Measurements from ENCODE around the gene WWC1.

- TF ChIP-seq POLR2AphosphoS5 (IDR thresholded peaks at IDR 0.05; ENCODE audit: low read depth, low read length) (no peak), SIN3A (IDR thresholded peaks at IDR 0.05; ENCODE audit: borderline replicate concordance, insufficient read depth, low read depth, low read length) (no peak), TCF7L2 (IDR thresholded peaks at IDR 0.05; ENCODE audit: low read depth, low read length) (0 out of 2 replicates have a peak, but pooled peaks have one; percentile 10)
- TF ChIP-seq, protein P1, sequence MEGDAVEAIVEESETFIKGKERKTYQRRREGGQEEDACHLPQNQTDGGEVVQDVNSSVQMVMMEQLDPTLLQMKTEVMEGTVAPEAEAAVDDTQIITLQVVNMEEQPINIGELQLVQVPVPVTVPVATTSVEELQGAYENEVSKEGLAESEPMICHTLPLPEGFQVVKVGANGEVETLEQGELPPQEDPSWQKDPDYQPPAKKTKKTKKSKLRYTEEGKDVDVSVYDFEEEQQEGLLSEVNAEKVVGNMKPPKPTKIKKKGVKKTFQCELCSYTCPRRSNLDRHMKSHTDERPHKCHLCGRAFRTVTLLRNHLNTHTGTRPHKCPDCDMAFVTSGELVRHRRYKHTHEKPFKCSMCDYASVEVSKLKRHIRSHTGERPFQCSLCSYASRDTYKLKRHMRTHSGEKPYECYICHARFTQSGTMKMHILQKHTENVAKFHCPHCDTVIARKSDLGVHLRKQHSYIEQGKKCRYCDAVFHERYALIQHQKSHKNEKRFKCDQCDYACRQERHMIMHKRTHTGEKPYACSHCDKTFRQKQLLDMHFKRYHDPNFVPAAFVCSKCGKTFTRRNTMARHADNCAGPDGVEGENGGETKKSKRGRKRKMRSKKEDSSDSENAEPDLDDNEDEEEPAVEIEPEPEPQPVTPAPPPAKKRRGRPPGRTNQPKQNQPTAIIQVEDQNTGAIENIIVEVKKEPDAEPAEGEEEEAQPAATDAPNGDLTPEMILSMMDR (IDR thresholded peaks at IDR 0.05): no peak
- TF ChIP-seq, protein P2, sequence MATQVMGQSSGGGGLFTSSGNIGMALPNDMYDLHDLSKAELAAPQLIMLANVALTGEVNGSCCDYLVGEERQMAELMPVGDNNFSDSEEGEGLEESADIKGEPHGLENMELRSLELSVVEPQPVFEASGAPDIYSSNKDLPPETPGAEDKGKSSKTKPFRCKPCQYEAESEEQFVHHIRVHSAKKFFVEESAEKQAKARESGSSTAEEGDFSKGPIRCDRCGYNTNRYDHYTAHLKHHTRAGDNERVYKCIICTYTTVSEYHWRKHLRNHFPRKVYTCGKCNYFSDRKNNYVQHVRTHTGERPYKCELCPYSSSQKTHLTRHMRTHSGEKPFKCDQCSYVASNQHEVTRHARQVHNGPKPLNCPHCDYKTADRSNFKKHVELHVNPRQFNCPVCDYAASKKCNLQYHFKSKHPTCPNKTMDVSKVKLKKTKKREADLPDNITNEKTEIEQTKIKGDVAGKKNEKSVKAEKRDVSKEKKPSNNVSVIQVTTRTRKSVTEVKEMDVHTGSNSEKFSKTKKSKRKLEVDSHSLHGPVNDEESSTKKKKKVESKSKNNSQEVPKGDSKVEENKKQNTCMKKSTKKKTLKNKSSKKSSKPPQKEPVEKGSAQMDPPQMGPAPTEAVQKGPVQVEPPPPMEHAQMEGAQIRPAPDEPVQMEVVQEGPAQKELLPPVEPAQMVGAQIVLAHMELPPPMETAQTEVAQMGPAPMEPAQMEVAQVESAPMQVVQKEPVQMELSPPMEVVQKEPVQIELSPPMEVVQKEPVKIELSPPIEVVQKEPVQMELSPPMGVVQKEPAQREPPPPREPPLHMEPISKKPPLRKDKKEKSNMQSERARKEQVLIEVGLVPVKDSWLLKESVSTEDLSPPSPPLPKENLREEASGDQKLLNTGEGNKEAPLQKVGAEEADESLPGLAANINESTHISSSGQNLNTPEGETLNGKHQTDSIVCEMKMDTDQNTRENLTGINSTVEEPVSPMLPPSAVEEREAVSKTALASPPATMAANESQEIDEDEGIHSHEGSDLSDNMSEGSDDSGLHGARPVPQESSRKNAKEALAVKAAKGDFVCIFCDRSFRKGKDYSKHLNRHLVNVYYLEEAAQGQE (IDR thresholded peaks at IDR 0.05; ENCODE audit: insufficient read depth in 1 of 2, low read depth in 2 of 2, low read length in 1 of 2): 0 out of 4 replicates have a peak, but pooled peaks of 1 of the 2 experiments have one; percentile 49
Observed at GRCh38 chr5:168314735-168315411, 23.4 kb downstream of the WWC1 start.

All from Panc1 (cell line).